ENCODE data around the gene STK32B.

- TF ChIP-seq CTCF (IDR thresholded peaks at IDR 0.05) (peak; percentile 68), TCF7L2 (IDR thresholded peaks at IDR 0.05; ENCODE audit: low read depth, low read length) (no peak), REST (IDR thresholded peaks at IDR 0.05; ENCODE audit: insufficient read depth in 1 of 2, low read depth in 2 of 2, low read length in 1 of 2) (no peak)
Measured at GRCh38 chr4:5142726-5143125, 91.4 kb downstream of the STK32B start.

All from Panc1 (cell line).